ENCODE data around the gene ITPR1.
"Not testable (repeated sequence)": the region's sequence is repeated elsewhere in the genome, so short reads cannot be mapped to it uniquely, and the experiment has no call there.

ITPR1 gene

GRCh38 chr3:4493014-4493940 lies at the start of gene ITPR1:
TSS of gene ITPR1 (plus strand) at chr3:4493348. CDS start at chr3:4516492, 23,144 bp downstream.
- Histone ChIP-seq H3K9ac (peak within 1 kb of the TSS; percentile 84), H3K36me3 (no peaks in the 10 kb centered on the region), H3K9me3 (no peaks in the 10 kb centered on the region), H3K4me2 (peak within 1 kb of the TSS; percentile 97), H3K27me3 (no peaks in the 10 kb centered on the region), H3K4me3 (peak within 1 kb of the TSS; percentile 84), H3K4me1 (peaks cover 35% of the 10 kb centered on the region), H4K20me1 (no peaks in the 10 kb centered on the region), H3K27ac (peak within 1 kb of the TSS; percentile 72)
- no peak for TF ChIP-seq Cebpa-rat (IDR thresholded peaks at IDR 0.05)

GRCh38 chr3:4447295-4447999 lies 45.7 kb upstream of the ITPR1 start:
- TF ChIP-seq Cebpa-rat (IDR thresholded peaks at IDR 0.05): no peak
- Histone ChIP-seq H4K20me1 (no peaks in the 10 kb centered on the region), H3K4me3 (no peak overlapping the region), H3K4me2 (no peak overlapping the region), H3K36me3 (peaks cover 34% of the 10 kb centered on the region), H3K9ac (no peak overlapping the region), H3K27ac (no peak overlapping the region), H3K9me3 (no peaks in the 10 kb centered on the region), H3K27me3 (no peaks in the 10 kb centered on the region), H3K4me1 (no peaks in the 10 kb centered on the region)

GRCh38 chr3:4448187-4448586 lies 45.0 kb upstream of the ITPR1 start:
- Histone ChIP-seq H3K27ac (no peak overlapping the region), H3K4me3 (no peak overlapping the region), H3K9me3 (no peaks in the 10 kb centered on the region), H3K4me2 (no peak overlapping the region), H3K9ac (no peak overlapping the region), H3K27me3 (no peaks in the 10 kb centered on the region), H3K4me1 (no peaks in the 10 kb centered on the region), H4K20me1 (no peaks in the 10 kb centered on the region), H3K36me3 (peaks cover 34% of the 10 kb centered on the region)
- no peak for TF ChIP-seq Cebpa-rat (IDR thresholded peaks at IDR 0.05)

- H3K4me3 ChIP-seq: no peak overlapping the region
- peaks cover 34% of the 10 kb centered on the region for H3K36me3 ChIP-seq
- no peaks in the 10 kb centered on the region for H3K9me3 ChIP-seq
- no peaks in the 10 kb centered on the region for H3K4me1 ChIP-seq
- H3K27me3 ChIP-seq: no peaks in the 10 kb centered on the region
- H3K27ac ChIP-seq: no peak overlapping the region
- TF ChIP-seq Cebpa-rat (IDR thresholded peaks at IDR 0.05): no peak
- no peak overlapping the region for H3K9ac ChIP-seq
- no peak overlapping the region for H3K4me2 ChIP-seq
- H4K20me1 ChIP-seq: no peaks in the 10 kb centered on the region
Observed at GRCh38 chr3:4449043-4449805, 43.9 kb upstream of the ITPR1 start.

GRCh38 chr3:4454142-4454541 lies 39.0 kb upstream of the ITPR1 start:
- no peak overlapping the region for H3K27ac ChIP-seq
- H4K20me1 ChIP-seq: no peaks in the 10 kb centered on the region
- no peak for TF ChIP-seq Cebpa-rat (IDR thresholded peaks at IDR 0.05)
- H3K27me3 ChIP-seq: no peaks in the 10 kb centered on the region
- H3K4me3 ChIP-seq: no peak overlapping the region
- H3K4me1 ChIP-seq: no peaks in the 10 kb centered on the region
- H3K9me3 ChIP-seq: no peaks in the 10 kb centered on the region
- H3K9ac ChIP-seq: no peak overlapping the region
- peaks cover 9% of the 10 kb centered on the region; the same call in 1 of the 2 replicates for H3K36me3 ChIP-seq
- H3K4me2 ChIP-seq: no peak overlapping the region

GRCh38 chr3:4456780-4457179 lies 36.4 kb upstream of the ITPR1 start:
- not testable (repeated sequence) for H3K9me3 ChIP-seq, H3K4me1 ChIP-seq, H3K27ac ChIP-seq, H4K20me1 ChIP-seq, H3K27me3 ChIP-seq, H3K9ac ChIP-seq, H3K4me3 ChIP-seq, H3K36me3 ChIP-seq, H3K4me2 ChIP-seq

GRCh38 chr3:4458961-4459360 lies 34.2 kb upstream of the ITPR1 start:
- no peaks in the 10 kb centered on the region for H3K9me3 ChIP-seq
- H3K9ac ChIP-seq: no peak overlapping the region
- no peak overlapping the region for H3K4me3 ChIP-seq
- no peak overlapping the region for H3K27ac ChIP-seq
- H3K36me3 ChIP-seq: no peaks in the 10 kb centered on the region
- no peaks in the 10 kb centered on the region for H3K4me1 ChIP-seq
- no peaks in the 10 kb centered on the region for H4K20me1 ChIP-seq
- no peaks in the 10 kb centered on the region for H3K27me3 ChIP-seq
- H3K4me2 ChIP-seq: no peak overlapping the region
- no peak for TF ChIP-seq Cebpa-rat (IDR thresholded peaks at IDR 0.05)

- Histone ChIP-seq H3K4me1 (no peaks in the 10 kb centered on the region), H4K20me1 (no peaks in the 10 kb centered on the region), H3K4me2 (no peak overlapping the region), H3K9ac (no peak overlapping the region), H3K9me3 (no peaks in the 10 kb centered on the region), H3K36me3 (no peaks in the 10 kb centered on the region), H3K27me3 (no peaks in the 10 kb centered on the region), H3K27ac (no peak overlapping the region), H3K4me3 (no peak overlapping the region)
- TF ChIP-seq Cebpa-rat (IDR thresholded peaks at IDR 0.05): no peak
Observed at GRCh38 chr3:4460334-4460733, 32.8 kb upstream of the ITPR1 start.

GRCh38 chr3:4461468-4462090 lies 31.6 kb upstream of the ITPR1 start:
- no peaks in the 10 kb centered on the region for H4K20me1 ChIP-seq
- no peak overlapping the region for H3K27ac ChIP-seq
- no peak for TF ChIP-seq Cebpa-rat (IDR thresholded peaks at IDR 0.05)
- H3K4me1 ChIP-seq: peaks cover 11% of the 10 kb centered on the region
- no peaks in the 10 kb centered on the region for H3K9me3 ChIP-seq
- no peaks in the 10 kb centered on the region for H3K27me3 ChIP-seq
- no peaks in the 10 kb centered on the region for H3K36me3 ChIP-seq
- no peak overlapping the region for H3K4me2 ChIP-seq
- no peak overlapping the region for H3K9ac ChIP-seq
- no peak overlapping the region for H3K4me3 ChIP-seq
